ENCODE results near the gene BRAP.

GRCh38 chr12:111605911-111606766 is 79.6 kb downstream of the BRAP start:
- TF ChIP-seq CTCF (conservative IDR thresholded peaks at IDR 0.05) (no peak), ZFX (IDR thresholded peaks at IDR 0.05) (no peak)
